CD4-positive, alpha-beta T cell (primary cell): ENCODE measurements around the gene GMPPA. TPM values are rescaled to one million over a fixed set of nuclear protein-coding genes. Genes with fewer than 3 reads are reported as not detected.

Source experiments
- ATAC-seq: fragments of 200-7000 bp; cut with Tn5 transposase; one replicate; pipeline ENCODE4 v1.10.0; 2022; ENCODE audit warnings: mild to moderate bottlenecking; ENCODE audit not compliant: poor library complexity
- CTCF ChIA-PET: fragments of 350-600 bp; sonication (Branson Sonifier 250); formaldehyde crosslinking; loops from one replicate; lab custom pipeline; 2021; ENCODE audit warnings: antibody characterized with exemption, inconsistent platforms; lab: Charles Lee
- POLR2A ChIA-PET: fragments of 350-600 bp; sonication (Branson Sonifier 250); formaldehyde crosslinking; loops from one replicate; lab custom pipeline; 2021; ENCODE audit warnings: antibody characterized with exemption, inconsistent platforms; lab: Charles Lee
- DNase-seq, 14 experiments: peaks; one replicate each; pipeline ENCODE4 v3.0.0-alpha.2; 2013 to 2020; ENCODE audit warnings: mixed read lengths in 2 of 14
- H3K27ac ChIP-seq, 2 donors: one replicate each; pipeline versions ENCODE4 v1.5.1 to v1.7.0; 2013; ENCODE audit warnings: low read length in 2 of 2, low read depth in 1 of 2, mild to moderate bottlenecking in 1 of 2
- H3K27me3 ChIP-seq, 2 experiments: 1 replicate in 1 of 2; 2 replicates in 1 of 2; pipeline versions ENCODE4 v1.6.1 to v1.7.0; 2013; ENCODE audit warnings: low read length in 2 of 2, control low read depth in 1 of 2, mild to moderate bottlenecking in 1 of 2, moderate library complexity in 1 of 2; ENCODE audit not compliant: insufficient read depth in 2 of 2, control insufficient read depth in 1 of 2
- H3K36me3 ChIP-seq: one replicate; pipeline ENCODE4 v1.6.1; 2013; ENCODE audit warnings: low read length, control low read depth; ENCODE audit not compliant: insufficient read depth
- H3K4me1 ChIP-seq: one replicate; pipeline ENCODE4 v1.6.1; 2013; ENCODE audit warnings: low read length, control low read depth; ENCODE audit not compliant: insufficient read depth
- H3K4me3 ChIP-seq: one replicate; pipeline ENCODE4 v1.5.1; 2013; ENCODE audit warnings: mild to moderate bottlenecking, low read length, moderate library complexity
- H3K9me3 ChIP-seq, 2 experiments: 1 replicate in 1 of 2; 2 replicates in 1 of 2; pipeline versions ENCODE4 v1.6.1 to v1.7.0; 2013; ENCODE audit warnings: low read length in 2 of 2, mild to moderate bottlenecking in 2 of 2, control low read depth in 1 of 2, moderate library complexity in 1 of 2; ENCODE audit not compliant: control insufficient read depth in 1 of 2, insufficient read depth in 1 of 2
- H3K27ac Mint-ChIP-seq: one replicate; pipeline ENCODE4 v1.8.0; 2020; ENCODE audit warnings: mixed read lengths
- H3K27me3 Mint-ChIP-seq: one replicate; pipeline ENCODE4 v1.8.0; 2021; ENCODE audit warnings: mixed read lengths
- H3K36me3 Mint-ChIP-seq: one replicate; pipeline ENCODE4 v1.8.0; 2021; ENCODE audit warnings: low read depth, mixed read lengths
- H3K4me1 Mint-ChIP-seq: one replicate; pipeline ENCODE4 v1.8.0; 2021; ENCODE audit warnings: low read depth, mixed read lengths
- H3K4me3 Mint-ChIP-seq: one replicate; pipeline ENCODE4 v1.8.0; 2020; ENCODE audit warnings: mild to moderate bottlenecking, mixed read lengths
- H3K9me3 Mint-ChIP-seq: one replicate; pipeline ENCODE4 v1.8.0; 2020; ENCODE audit warnings: mixed read lengths
- CTCF ChIP-seq: fragments of 200-600 bp; IDR thresholded peaks from one replicate; pipeline ENCODE4 v1.8.0; 2022; ENCODE audit warnings: antibody characterized with exemption, mild to moderate bottlenecking
- intact Hi-C, 2 experiments: fragments of 100-400 bp; cut with DNase I in 1 of 2; cut with micrococcal nuclease in 1 of 2; formaldehyde crosslinking; loops; one replicate each; pipeline versions ENCODE4 v1.15.1 to v1.9.0; 2023 to 2025; cut with DNase I, micrococcal nuclease
- total RNA-seq, 174 experiments: library from RNA in 2 of 174; stranded (reverse) in 2 of 174; gene quantifications; one replicate each; pipeline ENCODE4 v1.2.3 and lab custom pipeline; 2021 to 2026

Gene GMPPA
- total RNA-seq, 2 experiments from 2014 or later = 13.3 to 14.4 TPM

- Mint-ChIP-seq H3K36me3 (peaks cover 3% of the 10 kb centered on the region), H3K9me3 (no peaks in the 10 kb centered on the region), H3K4me3 (peak overlapping the region; percentile 45), H3K27me3 (peaks cover 19% of the 10 kb centered on the region), H3K4me1 (peaks cover 22% of the 10 kb centered on the region), H3K27ac (no peak overlapping the region)
- ChIA-PET CTCF (interaction anchor here (0.8 kb wide), 1 partner anchor 15 kb away, joined by 3 read pairs; no protein-coding TSS in a partner anchor), POLR2A (no interaction called here)
- no peak for ATAC-seq
- TF ChIP-seq CTCF = no peak
- Histone ChIP-seq H3K27ac (no peak overlapping the region), H3K27me3 (peaks cover 0 to 7% of the 10 kb centered on the region in 2 experiments), H3K4me3 (no peak overlapping the region), H3K4me1 (peaks cover 31% of the 10 kb centered on the region), H3K36me3 (no peaks in the 10 kb centered on the region), H3K9me3 (peaks cover 0 to 4% of the 10 kb centered on the region in 2 experiments)
- no peak for DNase-seq
- intact Hi-C loops = loop anchor here in 1 of 2 experiments (2.0 to 10.0 kb wide), 5 partner anchors 51 to 981 kb away; partner anchors contain the start of genes CNOT9, STK11IP, USP37 and ZFAND2B
Observed at GRCh38 chr2:219545943-219546352, 47.3 kb downstream of the GMPPA start.

DNA sequence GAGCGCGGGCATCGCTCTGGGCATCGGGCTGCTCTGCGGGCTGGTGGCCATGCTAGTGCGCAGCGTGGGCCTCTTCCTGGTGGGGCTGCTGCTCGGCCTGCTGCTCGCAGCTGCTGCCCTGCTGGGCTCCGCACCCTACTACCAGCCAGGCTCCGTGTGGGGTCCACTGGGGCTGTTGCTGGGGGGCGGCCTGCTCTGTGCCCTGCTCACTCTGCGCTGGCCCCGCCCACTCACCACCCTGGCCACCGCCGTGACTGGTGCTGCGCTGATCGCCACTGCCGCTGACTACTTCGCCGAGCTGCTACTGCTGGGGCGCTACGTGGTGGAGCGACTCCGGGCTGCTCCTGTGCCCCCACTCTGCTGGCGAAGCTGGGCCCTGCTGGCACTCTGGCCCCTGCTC lies 48.9 kb downstream of the GMPPA start:
- no peak for TF ChIP-seq CTCF
- Mint-ChIP-seq H3K36me3 (no peaks in the 10 kb centered on the region), H3K4me3 (no peak overlapping the region), H3K4me1 (peaks cover 19% of the 10 kb centered on the region), H3K27ac (no peak overlapping the region), H3K9me3 (no peaks in the 10 kb centered on the region), H3K27me3 (peaks cover 29% of the 10 kb centered on the region)
- Histone ChIP-seq H3K4me3 (no peak overlapping the region), H3K36me3 (no peaks in the 10 kb centered on the region), H3K4me1 (peaks cover 28% of the 10 kb centered on the region), H3K9me3 (peaks cover 0 to 14% of the 10 kb centered on the region in 2 experiments), H3K27ac (no peak overlapping the region), H3K27me3 (peaks cover 10 to 20% of the 10 kb centered on the region in 2 experiments)
- no peak for DNase-seq
- intact Hi-C loops = loop anchor here in 1 of 2 experiments (10.0 kb wide), 4 partner anchors 253 to 983 kb away; partner anchors contain the start of genes CNOT9, USP37 and ZFAND2B
- ChIA-PET POLR2A (no interaction called here), CTCF (no interaction called here)
- ATAC-seq = no peak

DNA sequence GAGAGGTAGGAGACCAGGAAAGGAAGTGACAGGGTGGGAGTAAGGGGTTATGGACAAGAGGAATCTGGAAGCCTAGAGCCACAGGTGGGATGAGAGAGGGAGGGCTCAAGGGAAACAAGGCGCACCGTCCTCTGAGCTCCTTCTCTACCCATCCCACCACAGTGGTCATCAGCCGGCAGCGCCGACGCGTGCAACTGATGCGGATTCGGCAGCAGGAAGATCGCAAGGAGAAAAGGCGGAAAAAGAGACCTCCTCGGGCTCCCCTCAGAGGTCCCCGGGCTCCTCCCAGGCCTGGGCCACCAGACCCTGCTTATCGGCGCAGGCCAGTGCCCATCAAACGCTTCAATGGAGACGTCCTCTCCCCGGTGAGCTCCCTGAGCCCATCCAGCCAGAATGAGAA lies 50.3 kb downstream of the GMPPA start:
- peaks cover 26% of the 10 kb centered on the region for H3K4me1 Mint-ChIP-seq
- Histone ChIP-seq H3K9me3 (peaks cover 0 to 25% of the 10 kb centered on the region in 2 experiments), H3K27ac (no peak overlapping the region), H3K4me1 (peaks cover 30% of the 10 kb centered on the region), H3K4me3 (no peak overlapping the region), H3K27me3 (peaks cover 21 to 34% of the 10 kb centered on the region in 2 experiments), H3K36me3 (no peaks in the 10 kb centered on the region)
- DNase-seq (no peak), ATAC-seq (no peak)
- H3K27ac Mint-ChIP-seq = no peak overlapping the region
- CTCF ChIA-PET = no interaction called here
- no peak for TF ChIP-seq CTCF
- H3K27me3 Mint-ChIP-seq = peaks cover 39% of the 10 kb centered on the region
- no peaks in the 10 kb centered on the region for H3K36me3 Mint-ChIP-seq
- H3K4me3 Mint-ChIP-seq = no peak overlapping the region
- intact Hi-C loops = loop anchor here in 1 of 2 experiments (10.0 kb wide), 4 partner anchors 254 to 984 kb away; partner anchors contain the start of genes CNOT9, USP37 and ZFAND2B
- no peaks in the 10 kb centered on the region for H3K9me3 Mint-ChIP-seq
- POLR2A ChIA-PET = no interaction called here
